Thymus (tissue), 11 donors: ENCODE results near the gene C19orf67. TPM values are rescaled to one million over a fixed set of nuclear protein-coding genes. Genes with fewer than 3 reads are reported as not detected.
"Not testable (repeated sequence)": the region's sequence is repeated elsewhere in the genome, so short reads cannot be mapped to it uniquely, and the experiment has no call there.

Source experiments
- DNase-seq, 9 donors: peaks; one replicate each; pipeline ENCODE4 v3.0.0-alpha.2; 2013; ENCODE audit warnings: low spot score in 9 of 9, low read depth in 6 of 9, missing footprints in 1 of 9
- H3K27ac ChIP-seq, 2 donors: one replicate each; pipeline ENCODE4 v1.5.1; 2013; ENCODE audit warnings: control low read depth in 1 of 2, low read depth in 1 of 2, low read length in 1 of 2, mild to moderate bottlenecking in 1 of 2, moderate library complexity in 1 of 2
- H3K27me3 ChIP-seq, 2 donors: one replicate each; pipeline ENCODE4 v1.5.1; 2013; ENCODE audit warnings: low read length in 1 of 2; ENCODE audit not compliant: control insufficient read depth in 2 of 2, insufficient read depth in 1 of 2
- H3K36me3 ChIP-seq, 2 donors: one replicate each; pipeline ENCODE4 v1.5.1; 2013; ENCODE audit warnings: low read length in 1 of 2, mild to moderate bottlenecking in 1 of 2, moderate library complexity in 1 of 2; ENCODE audit not compliant: control insufficient read depth in 2 of 2, insufficient read depth in 2 of 2
- H3K4me1 ChIP-seq, 2 donors: one replicate each; pipeline ENCODE4 v1.5.1; 2013; ENCODE audit warnings: low read length in 2 of 2; ENCODE audit not compliant: control insufficient read depth in 2 of 2, insufficient read depth in 2 of 2
- H3K4me3 ChIP-seq, 2 donors: one replicate each; pipeline ENCODE4 v1.5.1; 2013; ENCODE audit warnings: low read length in 2 of 2, control low read depth in 1 of 2, mild to moderate bottlenecking in 1 of 2
- H3K9me3 ChIP-seq, 2 donors: one replicate each; pipeline ENCODE4 v1.5.1; 2013; ENCODE audit warnings: low read length in 1 of 2, mild to moderate bottlenecking in 1 of 2; ENCODE audit not compliant: control insufficient read depth in 2 of 2, insufficient read depth in 1 of 2
- WGBS: extraction: QIAGEN DNeasy Blood & Tissue Kit; methylation state at CpG from one replicate; pipeline ENCODE4 v1.1.7; 2013; 5-methylcytosine and 5-hydroxymethylcytosine counted together
- polyA plus RNA-seq: library from polyadenylated mRNA; stranded (reverse); fragments of 200-250 nt; gene quantifications from one replicate; pipeline ENCODE4 v1.2.3, GENCODE V29; 2013
- total RNA-seq: library from RNA; stranded (reverse); fragments of 120-200 nt; gene quantifications from one replicate; pipeline ENCODE4 v1.2.4, GENCODE V29; 2013
- donor health status: healthy.

Gene C19orf67
- total and polyA plus RNA-seq, 2 donors: 0.18 TPM; not detected in 1

DNA sequence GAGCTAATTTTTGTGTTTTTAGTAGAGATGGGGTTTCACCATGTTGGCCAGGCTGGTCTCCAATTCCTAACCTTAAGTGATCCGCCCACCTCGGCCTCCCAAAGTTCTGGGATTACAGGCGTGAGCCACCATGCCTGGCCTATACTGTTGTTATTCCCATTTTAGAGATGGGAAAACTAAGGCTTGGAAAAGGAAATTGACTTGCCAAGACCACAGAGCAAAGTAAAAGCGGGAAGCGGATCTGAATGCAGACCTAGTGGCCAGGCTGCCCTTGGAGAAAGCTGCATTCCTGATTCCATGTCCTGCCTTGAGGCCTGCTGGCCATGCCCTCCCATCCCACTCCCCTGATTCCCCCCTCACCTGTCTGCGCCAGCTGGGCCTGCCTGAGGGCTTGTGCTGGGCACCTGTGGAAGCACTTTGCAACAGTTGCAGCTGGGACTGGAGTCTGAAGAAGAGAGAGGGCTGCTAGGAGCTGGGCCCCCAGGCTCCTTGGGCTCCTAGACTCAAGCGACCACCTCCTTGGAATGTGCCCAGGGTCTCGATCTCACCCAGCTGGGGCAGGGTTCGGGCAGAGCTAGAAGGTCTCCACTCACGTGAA is 29.4 kb downstream of the C19orf67 start:
- WGBS: 95% methylated on average over 10 of the region's 10 CpGs
- DNase-seq: no peak
- peaks cover 22 to 69% of the 10 kb centered on the region in 2 donors for H3K27me3 ChIP-seq

DNA sequence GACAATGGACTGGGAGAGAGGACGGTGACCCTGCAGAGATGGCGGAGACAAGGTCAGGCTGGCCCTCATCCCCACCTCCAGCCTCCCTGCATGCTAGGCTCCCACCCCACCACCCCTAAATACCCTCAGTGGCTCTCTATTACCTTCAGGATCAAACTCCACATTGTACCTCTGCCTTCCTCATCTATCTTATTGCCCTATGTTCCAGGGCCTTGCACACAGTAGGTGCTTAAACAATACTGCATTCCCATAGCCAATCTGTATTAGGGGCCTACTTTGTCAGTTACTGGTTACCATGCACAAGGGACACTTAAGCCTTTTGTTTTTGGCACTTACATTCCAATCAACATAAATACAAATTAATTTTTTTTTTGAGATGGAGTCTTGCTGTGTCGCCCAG is 30.2 kb downstream of the C19orf67 start:
- Histone ChIP-seq H3K27ac (no peak overlapping the region), H3K27me3 (peaks cover 22 to 62% of the 10 kb centered on the region in 2 donors), H3K4me3 (no peak overlapping the region), H3K36me3 (peaks cover 20% of the 10 kb centered on the region in 2 donors), H3K9me3 (no peaks in the 10 kb centered on the region), H3K4me1 (peaks cover 0 to 10% of the 10 kb centered on the region in 2 donors)
- no peak for DNase-seq
- 96% methylated on average over 3 of the region's 3 CpGs for WGBS

More for the DNA sequence above, 29.4 kb downstream of the C19orf67 start:
- Histone ChIP-seq H3K27ac (no peak overlapping the region), H3K4me1 (peaks cover 0 to 10% of the 10 kb centered on the region in 2 donors), H3K9me3 (no peaks in the 10 kb centered on the region), H3K4me3 (no peak overlapping the region), H3K36me3 (peaks cover 12 to 13% of the 10 kb centered on the region in 2 donors)

DNA sequence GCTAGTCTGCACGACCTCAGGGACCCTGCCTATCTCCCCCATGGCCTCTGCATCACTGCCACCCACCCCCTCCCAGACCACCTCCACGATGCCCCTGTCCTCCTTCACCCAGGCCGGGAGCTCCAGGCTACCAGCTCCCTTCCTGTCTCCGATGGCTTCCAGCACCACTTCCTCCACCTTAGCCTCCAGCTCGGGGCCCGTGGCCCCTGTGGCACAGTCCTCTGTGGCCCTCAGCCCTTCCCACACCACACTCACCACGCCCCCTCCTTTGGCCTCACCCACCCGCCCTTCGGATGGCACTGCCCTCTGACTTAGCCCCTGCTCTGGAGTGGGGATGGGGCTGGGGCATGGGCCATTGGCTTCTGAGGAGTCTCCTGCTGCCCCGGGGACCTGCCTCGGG is 30.9 kb downstream of the C19orf67 start:
- H3K4me3 ChIP-seq: no peak overlapping the region
- no peak overlapping the region for H3K27ac ChIP-seq
- 46% methylated on average over 11 of the region's 11 CpGs for WGBS
- peaks cover 0 to 10% of the 10 kb centered on the region in 2 donors for H3K4me1 ChIP-seq
- no peak for DNase-seq
- peaks cover 24% of the 10 kb centered on the region in 2 donors for H3K36me3 ChIP-seq
- peaks cover 22 to 56% of the 10 kb centered on the region in 2 donors for H3K27me3 ChIP-seq
- H3K9me3 ChIP-seq: no peaks in the 10 kb centered on the region

DNA sequence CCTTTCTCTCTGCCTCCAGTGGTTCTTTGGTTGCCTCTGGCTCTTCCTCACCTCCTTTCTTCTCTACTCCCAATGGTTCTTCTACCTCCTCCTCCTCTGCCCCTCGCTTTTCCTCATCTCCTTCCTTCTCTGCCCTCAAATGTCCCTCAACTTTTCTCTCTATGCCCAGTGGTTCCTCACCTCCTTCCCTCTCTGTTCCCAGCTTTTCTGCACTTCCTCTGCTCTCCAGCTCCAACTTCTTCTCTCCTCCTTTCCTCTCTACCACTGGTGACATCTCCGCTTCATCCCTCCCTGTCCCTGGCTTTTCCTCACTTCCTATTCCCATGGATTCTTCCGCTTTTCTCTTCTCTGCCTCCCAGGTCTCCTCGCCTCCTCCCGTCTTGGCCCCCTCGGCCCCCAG is 31.5 kb downstream of the C19orf67 start:
- Histone ChIP-seq H3K4me3 (no peak overlapping the region), H3K9me3 (no peaks in the 10 kb centered on the region), H3K27me3 (peaks cover 20 to 50% of the 10 kb centered on the region in 2 donors), H3K27ac (no peak overlapping the region), H3K4me1 (peaks cover 0 to 10% of the 10 kb centered on the region in 2 donors), H3K36me3 (peaks cover 27 to 28% of the 10 kb centered on the region in 2 donors)
- WGBS: 82% methylated on average over 6 of the region's 6 CpGs
- no peak for DNase-seq

DNA sequence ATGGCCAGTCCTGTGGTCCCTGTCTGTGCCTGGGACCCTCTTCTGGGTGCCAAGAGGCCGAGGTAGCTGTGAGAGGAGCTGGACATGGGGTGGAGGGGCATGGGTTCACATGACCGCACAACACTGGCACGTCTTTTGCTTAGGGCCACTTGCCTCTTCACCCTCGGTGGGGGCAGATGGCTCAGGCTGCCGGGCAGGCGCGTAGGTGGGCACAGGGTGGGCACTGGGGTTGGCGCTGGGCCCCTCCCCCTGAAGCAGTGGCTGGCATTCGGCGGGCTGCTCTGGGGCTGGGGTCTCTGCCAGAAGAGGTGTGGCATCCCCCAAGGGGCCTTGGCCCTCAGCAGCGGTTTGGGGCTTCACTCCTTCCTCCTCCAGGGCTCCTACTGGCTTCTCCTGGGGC is 32.1 kb downstream of the C19orf67 start:
- H3K4me3 ChIP-seq: no peak overlapping the region
- H3K4me1 ChIP-seq: peaks cover 0 to 7% of the 10 kb centered on the region in 2 donors
- DNase-seq: no peak
- no peak overlapping the region for H3K27ac ChIP-seq
- peaks cover 33 to 34% of the 10 kb centered on the region in 2 donors for H3K36me3 ChIP-seq
- H3K27me3 ChIP-seq: peaks cover 17 to 44% of the 10 kb centered on the region in 2 donors
- H3K9me3 ChIP-seq: peaks cover 0 to 5% of the 10 kb centered on the region in 2 donors
- 95% methylated on average over 11 of the region's 11 CpGs for WGBS

DNA sequence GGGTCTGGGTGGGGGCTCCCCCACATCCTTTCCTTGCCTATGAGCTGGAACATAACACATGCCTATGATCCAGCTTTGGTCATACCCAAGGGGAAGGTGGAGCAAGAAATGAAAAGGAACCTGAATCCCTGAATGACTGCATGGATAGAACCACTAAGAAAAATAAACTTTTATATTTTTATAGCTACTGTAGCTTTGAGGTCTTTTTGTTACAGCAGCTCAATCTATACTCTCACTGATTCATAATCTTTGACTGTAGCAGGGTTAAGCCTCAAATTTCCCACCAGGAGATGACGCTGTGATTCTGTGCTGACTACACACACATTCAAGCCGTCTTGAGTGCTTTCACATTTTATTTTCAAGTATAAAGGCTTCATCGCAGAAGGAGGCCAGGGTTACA is 32.6 kb downstream of the C19orf67 start:
- peaks cover 37 to 39% of the 10 kb centered on the region in 2 donors for H3K36me3 ChIP-seq
- peaks cover 0 to 5% of the 10 kb centered on the region in 2 donors for H3K4me1 ChIP-seq
- H3K27ac ChIP-seq: no peak overlapping the region
- no peak overlapping the region for H3K4me3 ChIP-seq
- peaks cover 0 to 9% of the 10 kb centered on the region in 2 donors for H3K9me3 ChIP-seq
- DNase-seq: no peak
- H3K27me3 ChIP-seq: peaks cover 14 to 39% of the 10 kb centered on the region in 2 donors
- 98% methylated on average over 3 of the region's 3 CpGs for WGBS

DNA sequence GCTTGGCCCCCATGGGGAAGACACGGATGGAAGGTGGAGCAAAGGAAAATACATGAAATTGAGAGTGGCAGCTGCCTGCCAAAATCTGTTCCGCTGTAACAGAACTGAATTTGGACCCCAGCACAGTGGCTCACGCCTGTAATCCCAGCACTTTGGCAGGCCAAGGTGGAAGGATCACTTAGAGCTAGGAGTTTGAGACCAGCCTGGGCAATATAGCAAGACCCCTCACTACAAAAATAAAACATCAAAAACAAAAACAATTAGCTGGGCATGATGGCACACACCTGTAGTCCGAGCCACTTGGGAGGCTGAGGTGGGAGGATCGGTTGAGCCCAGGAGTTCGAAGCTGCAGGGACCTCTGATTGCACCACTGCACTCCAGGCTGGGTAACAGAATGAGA is 33.1 kb downstream of the C19orf67 start:
- no peak for DNase-seq
- Histone ChIP-seq H3K36me3 (peaks cover 39 to 41% of the 10 kb centered on the region in 2 donors), H3K27ac (no peak overlapping the region), H3K9me3 (peaks cover 0 to 9% of the 10 kb centered on the region in 2 donors), H3K4me1 (no peaks in the 10 kb centered on the region), H3K27me3 (peaks cover 11 to 34% of the 10 kb centered on the region in 2 donors), H3K4me3 (no peak overlapping the region)
- 96% methylated on average over 6 of the region's 6 CpGs for WGBS

DNA sequence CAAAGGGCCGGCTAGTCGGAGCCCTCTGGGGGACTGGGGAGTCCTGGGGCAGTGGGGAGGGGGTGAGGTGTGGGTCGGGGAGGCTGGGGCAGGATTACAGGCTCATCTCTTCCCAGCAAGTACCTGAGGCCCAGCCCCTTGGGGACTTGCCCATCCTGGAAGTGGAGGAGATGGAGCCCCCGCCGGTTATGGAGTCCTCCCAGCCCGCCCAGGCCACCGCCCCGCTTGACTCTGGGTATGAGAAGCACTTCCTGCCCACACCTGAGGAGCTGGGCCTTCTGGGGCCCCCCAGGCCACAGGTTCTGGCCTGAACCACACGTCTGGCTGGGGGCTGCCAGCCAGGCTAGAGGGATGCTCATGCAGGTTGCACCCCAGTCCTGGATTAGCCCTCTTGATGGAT is 33.6 kb downstream of the C19orf67 start:
- Histone ChIP-seq H3K9me3 (peaks cover 0 to 9% of the 10 kb centered on the region in 2 donors), H3K4me3 (no peak overlapping the region), H3K27me3 (peaks cover 6 to 29% of the 10 kb centered on the region in 2 donors), H3K27ac (no peak overlapping the region), H3K4me1 (no peaks in the 10 kb centered on the region), H3K36me3 (peaks cover 39 to 41% of the 10 kb centered on the region in 2 donors)
- WGBS: 95% methylated on average over 9 of the region's 9 CpGs
- DNase-seq: no peak

DNA sequence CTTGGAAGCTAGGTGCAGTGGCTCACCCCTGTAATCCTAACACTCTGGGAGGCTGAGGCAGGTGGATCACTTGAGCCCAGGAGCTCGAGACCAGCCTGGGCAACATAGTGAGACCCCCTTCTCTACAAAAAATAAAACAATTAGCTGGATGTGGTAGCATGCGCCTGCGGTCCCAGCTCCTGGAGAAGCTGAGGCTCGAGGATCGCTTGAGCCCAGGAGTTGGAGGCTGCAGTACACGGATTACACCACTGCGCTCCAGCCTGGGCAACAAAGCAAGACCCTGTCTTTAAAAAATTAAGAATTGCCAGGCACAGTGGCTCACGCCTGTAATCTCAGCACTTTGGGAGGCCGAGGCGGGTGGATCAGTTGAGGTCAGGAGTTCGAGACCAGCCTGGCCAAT is 34.6 kb downstream of the C19orf67 start:
- not testable (repeated sequence) for H3K9me3 ChIP-seq, DNase-seq, H3K27ac ChIP-seq, H3K4me3 ChIP-seq, H3K4me1 ChIP-seq
- Histone ChIP-seq H3K27me3 (peaks cover 0 to 19% of the 10 kb centered on the region in 2 donors), H3K36me3 (peaks cover 46 to 47% of the 10 kb centered on the region in 2 donors)
- WGBS: 97% methylated on average over 11 of the region's 11 CpGs
